Spleen (tissue), 7 donors: ENCODE data around the gene AGO4.

ENCODE experiments used
- CTCF ChIP-seq, 11 experiments: fragments of 200-600 bp in 7 of 11; fragments of 450-650 bp in 4 of 11; sonication (generic) in 4 of 11; IDR thresholded peaks in 8 of 11; conservative IDR thresholded peaks in 3 of 11; 1 replicate in 7 of 11; 2 replicates in 4 of 11; pipeline versions ENCODE4 v1.4.0 to v1.8.0; 2016 to 2021; ENCODE audit warnings: antibody characterized with exemption in 11 of 11, inconsistent platforms in 4 of 11, mild to moderate bottlenecking in 1 of 11
- POLR2A ChIP-seq, 3 donors: fragments of 450-650 bp; IDR thresholded peaks; one replicate each; pipeline ENCODE4 v1.5.1; 2017; ENCODE audit warnings: antibody characterized with exemption in 3 of 3, mild to moderate bottlenecking in 1 of 3
- donor health status: DM: no; HTN: no; CAD: no; lungs with moderate emphysema.
- donor health status: DM: no; HTN: no; CAD: no.
- donor health status: DM: no; HTN: no; CAD: no.

DNA sequence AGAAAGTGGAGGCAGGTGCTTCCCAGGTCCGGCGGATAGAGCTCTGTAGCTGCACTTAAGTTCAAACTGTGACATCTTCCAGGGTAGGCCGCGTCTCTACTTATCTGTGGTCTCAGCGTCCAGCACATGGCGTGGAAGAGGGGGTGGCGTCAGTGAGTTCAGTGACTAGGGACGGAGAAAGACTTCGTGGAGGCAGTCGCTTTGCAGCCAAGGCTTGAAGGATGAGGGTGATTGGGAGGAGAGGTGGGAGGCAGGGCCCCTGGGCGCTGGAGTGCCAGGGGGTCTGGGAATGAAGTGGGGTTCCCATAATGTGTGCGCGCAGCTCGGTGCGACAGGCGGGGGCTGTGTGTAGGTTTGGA is 74.7 kb downstream of the AGO4 start:
- TF ChIP-seq CTCF (IDR thresholded peaks at IDR 0.05 in 8 of 11, conservative IDR thresholded peaks at IDR 0.05 in 3 of 11) = no peak
- no peak for TF ChIP-seq POLR2A (IDR thresholded peaks at IDR 0.05)
